Activated CD4-positive, alpha-beta T cell treated with anti-CD3 and anti-CD28 coated beads for 24 hours (primary cell): Measurements from ENCODE around the gene SLC24A3.
A peak's percentile ranks its signal among the peaks of the same experiment; 100 is the strongest.

Experiments
- DNase-seq, 2 donors: peaks; one replicate each; pipeline ENCODE4 v3.0.0-alpha.2; 2020; ENCODE audit warnings: low read depth in 2 of 2

The SLC24A3 gene

GRCh38 chr20:19546648-19547047, 334.2 kb downstream of the SLC24A3 start:
- DNase-seq = no peak

GRCh38 chr20:19547547-19547946, 335.1 kb downstream of the SLC24A3 start:
- DNase-seq = no peak

GRCh38 chr20:19549896-19550295, 337.5 kb downstream of the SLC24A3 start:
- DNase-seq = no peak

- no peak for DNase-seq
These were observed 340.1 kb downstream of the SLC24A3 start for GRCh38 chr20:19552221-19553180.

- no peak for DNase-seq
These were observed 342.2 kb downstream of the SLC24A3 start for GRCh38 chr20:19554666-19555065.

- no peak for DNase-seq
These were observed 343.3 kb downstream of the SLC24A3 start for GRCh38 chr20:19555726-19556125.

GRCh38 chr20:19557291-19557690, 344.8 kb downstream of the SLC24A3 start:
- DNase-seq = no peak

GRCh38 chr20:19560881-19561480, 348.5 kb downstream of the SLC24A3 start:
- DNase-seq = no peak

GRCh38 chr20:19562426-19562825, 350.0 kb downstream of the SLC24A3 start:
- DNase-seq = no peak

- no peak for DNase-seq
These were observed 351.8 kb downstream of the SLC24A3 start for GRCh38 chr20:19564261-19564660.

- no peak for DNase-seq
These were observed 353.3 kb downstream of the SLC24A3 start for GRCh38 chr20:19565736-19566135.

- no peak for DNase-seq
These were observed 353.9 kb downstream of the SLC24A3 start for GRCh38 chr20:19566226-19566945.

GRCh38 chr20:19568128-19568527, 355.7 kb downstream of the SLC24A3 start:
- DNase-seq = no peak

- no peak for DNase-seq
These were observed 359.6 kb downstream of the SLC24A3 start for GRCh38 chr20:19571996-19572395.

GRCh38 chr20:19577692-19578091, 365.2 kb downstream of the SLC24A3 start:
- no peak for DNase-seq

GRCh38 chr20:19582782-19583181, 370.3 kb downstream of the SLC24A3 start:
- no peak for DNase-seq

GRCh38 chr20:19583532-19584175, 371.2 kb downstream of the SLC24A3 start:
- DNase-seq = peak; percentile 6 to 25

- DNase-seq = no peak
These were observed 375.8 kb downstream of the SLC24A3 start for GRCh38 chr20:19588241-19588640.

GRCh38 chr20:19588732-19589131, 376.3 kb downstream of the SLC24A3 start:
- DNase-seq = no peak

GRCh38 chr20:19589787-19590362, 377.4 kb downstream of the SLC24A3 start:
- no peak for DNase-seq

GRCh38 chr20:19590382-19590781, 377.9 kb downstream of the SLC24A3 start:
- no peak for DNase-seq

GRCh38 chr20:19593762-19594161, 381.3 kb downstream of the SLC24A3 start:
- DNase-seq = no peak
